ENCODE results near the gene TEX14.
"Not testable (repeated sequence)": the region's sequence is repeated elsewhere in the genome, so short reads cannot be mapped to it uniquely, and the experiment has no call there.

TEX14 gene

DNA sequence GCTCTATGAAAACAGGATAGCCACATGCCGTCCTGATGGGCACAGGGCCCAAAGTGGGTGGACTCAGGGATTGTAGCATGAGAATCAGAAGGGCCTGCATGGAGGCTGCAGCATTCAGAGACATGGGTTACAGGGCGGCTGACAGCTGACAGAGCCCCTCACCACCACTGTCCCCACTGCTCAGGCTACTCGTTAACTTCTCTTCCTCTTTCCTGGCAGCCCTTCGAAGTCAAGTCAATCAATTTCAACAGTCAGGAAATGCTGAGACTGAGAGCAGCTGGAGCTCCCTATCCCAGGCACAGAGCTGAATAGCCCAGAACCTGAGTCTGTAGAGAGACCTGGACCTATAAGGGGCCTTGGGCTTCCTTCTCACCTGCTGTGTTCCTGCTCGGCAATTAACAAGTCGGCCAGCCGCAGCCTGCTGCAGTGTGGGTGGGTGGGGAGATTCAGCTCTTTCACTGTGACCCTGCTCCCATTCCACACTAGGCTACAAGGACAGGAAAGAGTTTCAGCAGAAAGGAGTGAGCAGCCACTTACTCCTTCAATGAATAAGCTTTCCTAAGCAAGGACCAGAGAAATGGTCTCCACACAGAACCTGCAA lies 76.9 kb downstream of the TEX14 start:
- H3K27me3 Mint-ChIP-seq: no peaks in the 10 kb centered on the region
- no peaks in the 10 kb centered on the region for H3K36me3 Mint-ChIP-seq
- peaks cover 4% of the 10 kb centered on the region for H3K4me1 Mint-ChIP-seq (ENCODE audit: low read depth)
- no peak overlapping the region for H3K27ac Mint-ChIP-seq
- no peaks in the 10 kb centered on the region for H3K9me3 Mint-ChIP-seq (ENCODE audit: low read depth)
- H3K4me3 Mint-ChIP-seq: no peak overlapping the region

DNA sequence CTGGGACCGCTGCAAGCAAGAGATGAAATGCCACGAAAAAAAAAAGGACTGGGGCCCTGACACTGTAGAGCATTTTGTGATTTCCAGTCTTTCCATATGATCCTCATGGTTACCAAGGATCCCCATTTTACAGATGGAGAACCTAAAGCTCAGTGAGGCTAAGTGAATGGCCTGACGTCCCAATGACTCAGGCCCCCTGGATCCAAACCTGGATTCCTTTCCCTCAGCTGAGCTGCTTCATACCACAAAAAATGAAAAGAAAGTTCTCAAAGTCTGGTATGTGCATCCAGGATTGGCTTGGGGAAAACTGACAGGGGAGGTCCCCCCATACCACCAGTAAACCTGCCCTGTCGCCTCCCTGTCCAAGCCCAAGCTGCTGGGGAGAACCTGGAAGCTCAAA lies 80.5 kb downstream of the TEX14 start:
- H3K27me3 Mint-ChIP-seq: no peaks in the 10 kb centered on the region
- H3K27ac Mint-ChIP-seq: no peak overlapping the region
- peaks cover 4% of the 10 kb centered on the region for H3K4me1 Mint-ChIP-seq (ENCODE audit: low read depth)
- no peak overlapping the region for H3K4me3 Mint-ChIP-seq
- H3K9me3 Mint-ChIP-seq (ENCODE audit: low read depth): no peaks in the 10 kb centered on the region
- no peaks in the 10 kb centered on the region for H3K36me3 Mint-ChIP-seq

DNA sequence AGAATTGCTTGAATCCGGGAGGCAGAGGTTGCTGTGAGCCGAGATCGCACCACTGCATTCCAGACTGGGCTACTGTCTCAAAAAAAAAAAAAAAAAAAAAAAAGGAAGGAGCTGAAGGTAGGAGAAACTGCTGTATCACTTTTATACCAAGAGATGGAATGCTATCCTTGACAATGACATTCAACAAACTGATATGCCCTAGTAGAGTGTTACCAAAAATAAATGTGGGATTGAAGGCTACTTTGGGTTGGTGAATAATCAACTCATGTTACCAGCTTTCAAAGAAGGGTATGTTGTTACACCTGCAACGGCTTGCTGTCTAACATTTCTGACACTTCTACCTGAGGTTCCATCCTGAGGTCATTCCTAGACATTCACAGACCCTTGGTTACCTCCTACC lies 84.9 kb downstream of the TEX14 start:
- H3K36me3 Mint-ChIP-seq: no peaks in the 10 kb centered on the region
- no peaks in the 10 kb centered on the region for H3K27me3 Mint-ChIP-seq
- H3K27ac Mint-ChIP-seq: no peak overlapping the region
- no peaks in the 10 kb centered on the region for H3K4me1 Mint-ChIP-seq (ENCODE audit: low read depth)
- H3K4me3 Mint-ChIP-seq: no peak overlapping the region
- H3K9me3 Mint-ChIP-seq (ENCODE audit: low read depth): no peaks in the 10 kb centered on the region

DNA sequence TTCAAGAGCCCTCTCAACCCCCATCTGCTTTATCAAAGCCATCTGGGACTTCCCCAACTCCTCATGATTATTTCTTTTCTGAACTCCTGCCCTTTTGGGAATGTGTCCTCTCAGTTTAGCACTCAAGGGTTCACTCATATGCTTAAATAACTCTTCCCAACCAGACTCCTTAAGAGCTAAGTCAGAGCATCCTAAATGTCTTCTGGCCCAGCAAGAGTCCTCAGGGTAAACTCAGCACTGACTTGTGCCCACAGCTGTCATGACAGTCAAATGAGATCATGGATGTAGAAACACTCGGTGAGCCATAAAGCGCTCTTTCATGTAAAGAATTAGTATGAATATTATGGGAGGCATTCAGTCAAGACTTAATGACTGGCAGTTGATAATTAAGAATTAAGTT lies 85.9 kb downstream of the TEX14 start:
- Mint-ChIP-seq H3K27ac (no peak overlapping the region), H3K27me3 (no peaks in the 10 kb centered on the region), H3K4me1 (ENCODE audit: low read depth) (no peaks in the 10 kb centered on the region), H3K9me3 (ENCODE audit: low read depth) (no peaks in the 10 kb centered on the region), H3K4me3 (no peak overlapping the region), H3K36me3 (no peaks in the 10 kb centered on the region)

DNA sequence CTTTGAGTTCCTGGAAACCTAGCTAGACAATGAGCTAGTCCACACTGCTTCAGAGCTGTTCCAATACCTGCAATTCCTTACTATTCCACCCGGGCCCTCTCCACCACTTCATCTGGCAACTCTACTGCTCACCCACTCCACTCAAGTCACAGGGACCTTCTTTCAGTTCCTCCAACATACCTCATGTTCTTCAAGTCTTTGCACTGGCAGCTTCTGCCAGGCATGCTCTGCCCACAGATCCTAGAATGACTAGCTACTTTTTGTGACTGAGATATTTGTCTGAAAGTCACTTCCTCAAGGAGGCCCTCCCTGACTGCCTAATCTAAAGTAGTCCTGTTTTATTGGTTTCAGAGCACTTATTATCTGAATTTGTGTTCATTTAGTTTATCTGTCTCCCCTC lies 86.4 kb downstream of the TEX14 start:
- H3K4me1 Mint-ChIP-seq (ENCODE audit: low read depth): no peaks in the 10 kb centered on the region
- H3K27me3 Mint-ChIP-seq: no peaks in the 10 kb centered on the region
- H3K4me3 Mint-ChIP-seq: no peak overlapping the region
- H3K27ac Mint-ChIP-seq: no peak overlapping the region
- H3K36me3 Mint-ChIP-seq: no peaks in the 10 kb centered on the region
- no peaks in the 10 kb centered on the region for H3K9me3 Mint-ChIP-seq (ENCODE audit: low read depth)

DNA sequence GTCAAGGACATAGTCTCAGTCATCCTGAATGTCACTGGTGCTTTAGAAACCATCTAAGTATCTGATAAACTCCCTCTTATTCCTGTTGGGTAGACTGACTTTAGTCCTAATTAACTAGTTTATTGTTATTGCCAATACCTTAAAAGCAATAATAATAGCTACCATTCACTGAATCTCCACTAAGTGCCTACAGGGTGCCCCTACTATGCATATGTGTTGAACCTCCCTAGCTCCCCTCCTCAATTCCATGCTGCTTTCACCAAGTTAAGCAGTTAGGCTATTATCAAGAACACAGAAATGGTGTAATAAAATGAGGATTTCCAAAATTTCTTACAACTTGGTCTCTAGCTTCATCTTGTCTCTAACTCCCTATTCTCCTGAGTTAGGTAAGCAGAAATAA lies 89.9 kb downstream of the TEX14 start:
- no peaks in the 10 kb centered on the region for H3K36me3 Mint-ChIP-seq
- H3K27ac Mint-ChIP-seq: no peak overlapping the region
- no peaks in the 10 kb centered on the region for H3K9me3 Mint-ChIP-seq (ENCODE audit: low read depth)
- no peaks in the 10 kb centered on the region for H3K4me1 Mint-ChIP-seq (ENCODE audit: low read depth)
- H3K4me3 Mint-ChIP-seq: no peak overlapping the region
- H3K27me3 Mint-ChIP-seq: no peaks in the 10 kb centered on the region

DNA sequence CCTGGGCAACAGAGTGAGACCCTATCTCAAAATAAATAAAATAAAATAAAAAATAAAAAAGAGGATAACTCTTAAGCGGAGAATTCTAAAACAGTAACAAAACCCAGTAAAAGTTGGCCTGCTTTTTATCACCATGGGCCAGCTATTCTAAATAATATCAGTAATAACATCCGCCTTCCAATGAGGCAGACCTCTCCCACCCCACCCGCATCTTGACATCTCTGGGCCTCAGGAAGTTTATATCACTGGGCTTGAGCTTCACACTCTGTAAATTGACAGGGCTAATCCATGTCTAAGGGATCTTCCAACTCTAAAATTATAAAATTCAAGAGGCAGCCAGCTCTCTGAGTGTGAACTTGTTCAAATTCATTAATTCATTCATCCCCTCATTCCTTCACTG lies 94.5 kb downstream of the TEX14 start:
- no peaks in the 10 kb centered on the region for H3K9me3 Mint-ChIP-seq (ENCODE audit: low read depth)
- H3K36me3 Mint-ChIP-seq: no peaks in the 10 kb centered on the region
- no peaks in the 10 kb centered on the region for H3K4me1 Mint-ChIP-seq (ENCODE audit: low read depth)
- H3K4me3 Mint-ChIP-seq: no peak overlapping the region
- H3K27ac Mint-ChIP-seq: no peak overlapping the region
- H3K27me3 Mint-ChIP-seq: no peaks in the 10 kb centered on the region

DNA sequence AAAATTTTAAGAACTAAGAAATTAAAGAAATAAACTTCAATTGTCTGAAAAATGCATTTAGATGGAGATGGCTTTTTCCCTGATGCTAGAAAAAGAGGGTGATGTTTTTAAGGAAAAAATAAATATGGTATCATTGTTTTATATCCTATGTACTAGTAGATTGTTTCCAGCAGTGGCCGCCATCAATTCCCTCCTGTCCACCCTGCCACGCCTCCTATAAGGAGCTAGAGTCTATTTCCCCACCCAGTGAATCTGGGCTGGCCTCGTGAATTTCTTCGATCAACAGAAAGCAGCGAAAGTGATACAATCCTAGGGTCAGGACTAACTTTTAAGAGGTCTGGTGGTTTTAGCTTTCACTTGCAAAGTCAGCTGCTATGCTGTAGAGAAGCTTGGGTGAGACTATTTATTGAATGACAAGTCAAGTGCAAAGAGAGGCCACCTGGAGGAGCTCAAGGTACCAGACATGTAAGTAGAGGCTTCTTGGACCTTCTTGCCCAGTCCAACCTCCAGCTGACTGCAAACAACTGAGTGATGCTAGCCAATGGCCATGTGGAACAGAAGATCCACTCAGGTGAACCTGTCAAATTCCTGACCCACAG lies 96.6 kb downstream of the TEX14 start:
- Mint-ChIP-seq H3K9me3 (ENCODE audit: low read depth) (no peaks in the 10 kb centered on the region), H3K36me3 (no peaks in the 10 kb centered on the region), H3K4me1 (ENCODE audit: low read depth) (no peaks in the 10 kb centered on the region), H3K4me3 (no peak overlapping the region), H3K27me3 (no peaks in the 10 kb centered on the region), H3K27ac (no peak overlapping the region)

DNA sequence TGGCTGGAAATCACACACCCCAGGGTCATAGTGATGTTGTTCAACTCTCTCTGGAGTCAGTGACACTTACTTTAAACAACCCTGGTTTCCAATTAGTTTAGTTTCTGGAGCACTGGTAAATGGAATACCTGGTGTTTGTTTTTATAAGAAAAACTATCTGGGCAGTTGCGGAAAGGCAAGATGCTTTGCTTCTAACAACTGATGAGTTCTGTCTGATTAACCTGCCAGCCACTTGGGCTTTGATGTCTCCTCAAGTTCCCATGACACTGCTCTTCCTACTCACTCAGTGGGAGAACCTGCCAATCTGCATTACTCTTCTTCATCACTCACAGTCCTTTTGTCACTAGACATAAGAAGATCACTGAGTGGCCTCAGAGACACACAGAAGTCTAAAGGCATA lies 98.7 kb downstream of the TEX14 start:
- no peaks in the 10 kb centered on the region for H3K27me3 Mint-ChIP-seq
- H3K9me3 Mint-ChIP-seq (ENCODE audit: low read depth): no peaks in the 10 kb centered on the region
- no peaks in the 10 kb centered on the region for H3K36me3 Mint-ChIP-seq
- H3K27ac Mint-ChIP-seq: no peak overlapping the region
- H3K4me1 Mint-ChIP-seq (ENCODE audit: low read depth): no peaks in the 10 kb centered on the region
- H3K4me3 Mint-ChIP-seq: no peak overlapping the region

DNA sequence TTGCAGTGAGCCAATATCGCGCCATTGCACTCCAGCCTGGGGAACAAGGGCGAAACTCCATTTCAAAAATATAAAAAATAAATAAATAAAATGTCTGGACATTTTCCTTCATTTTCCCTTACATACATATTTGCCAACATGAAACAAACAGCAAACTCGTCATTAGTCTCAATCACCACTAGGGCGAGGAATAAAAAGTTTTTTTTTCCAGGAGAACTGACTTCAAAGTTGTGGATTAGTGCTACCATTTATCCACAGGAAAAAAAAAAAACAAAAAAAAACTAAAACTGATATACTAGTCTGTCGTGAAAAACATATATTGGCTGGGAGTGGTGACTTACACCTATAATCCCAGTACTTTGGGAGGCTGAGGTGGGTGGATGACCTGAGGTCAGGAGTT lies 100.4 kb downstream of the TEX14 start:
- H3K27ac Mint-ChIP-seq: no peak overlapping the region
- no peaks in the 10 kb centered on the region for H3K27me3 Mint-ChIP-seq
- H3K36me3 Mint-ChIP-seq: no peaks in the 10 kb centered on the region
- peaks cover 2% of the 10 kb centered on the region for H3K4me1 Mint-ChIP-seq (ENCODE audit: low read depth)
- no peaks in the 10 kb centered on the region for H3K9me3 Mint-ChIP-seq (ENCODE audit: low read depth)
- no peak overlapping the region for H3K4me3 Mint-ChIP-seq

DNA sequence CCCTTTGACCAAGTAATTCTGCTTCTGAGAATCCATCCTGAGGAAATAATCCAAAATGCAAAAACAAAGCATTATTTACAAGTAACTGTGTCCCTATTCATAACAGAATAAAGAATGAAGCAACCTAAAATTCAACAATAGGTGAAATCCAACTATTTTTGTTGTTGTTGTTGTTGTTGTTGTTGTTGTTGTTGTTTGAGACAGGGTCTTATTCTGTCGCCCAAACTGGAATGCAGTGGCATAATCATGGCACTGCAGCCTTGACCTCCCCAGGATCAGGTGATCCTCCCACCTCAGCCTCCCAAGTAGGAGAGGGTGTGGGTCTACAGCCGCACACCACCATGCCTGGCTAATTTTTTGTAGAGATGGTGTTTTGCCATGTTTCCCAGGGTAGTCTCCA lies 101.5 kb downstream of the TEX14 start:
- Mint-ChIP-seq H3K27ac (no peak overlapping the region), H3K4me3 (no peak overlapping the region), H3K27me3 (no peaks in the 10 kb centered on the region), H3K4me1 (ENCODE audit: low read depth) (peaks cover 2% of the 10 kb centered on the region), H3K36me3 (no peaks in the 10 kb centered on the region), H3K9me3 (ENCODE audit: low read depth) (no peaks in the 10 kb centered on the region)

DNA sequence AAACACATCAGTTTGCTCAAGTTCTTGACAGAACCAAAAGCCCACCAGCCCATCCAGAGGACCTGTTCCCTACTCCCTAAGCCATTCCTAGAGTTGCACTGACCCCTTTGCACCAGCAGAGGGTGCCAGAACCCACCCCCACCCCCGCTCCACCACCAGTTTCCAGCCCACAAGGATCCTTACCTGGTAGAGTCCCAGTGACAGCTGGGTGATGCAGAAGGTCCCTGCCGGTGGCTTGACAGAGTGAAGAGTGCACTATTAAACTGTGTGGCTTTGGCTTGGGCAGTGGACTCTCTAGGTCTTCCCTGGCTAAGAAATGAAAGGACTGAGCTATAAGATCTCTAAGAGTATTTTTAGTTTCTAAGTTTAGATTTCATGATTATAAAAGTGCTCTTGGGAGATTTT lies 104.1 kb downstream of the TEX14 start:
- Mint-ChIP-seq H3K9me3 (ENCODE audit: low read depth) (no peaks in the 10 kb centered on the region), H3K27ac (no peak overlapping the region), H3K36me3 (no peaks in the 10 kb centered on the region), H3K4me3 (no peak overlapping the region), H3K27me3 (no peaks in the 10 kb centered on the region), H3K4me1 (ENCODE audit: low read depth) (peaks cover 2% of the 10 kb centered on the region)

DNA sequence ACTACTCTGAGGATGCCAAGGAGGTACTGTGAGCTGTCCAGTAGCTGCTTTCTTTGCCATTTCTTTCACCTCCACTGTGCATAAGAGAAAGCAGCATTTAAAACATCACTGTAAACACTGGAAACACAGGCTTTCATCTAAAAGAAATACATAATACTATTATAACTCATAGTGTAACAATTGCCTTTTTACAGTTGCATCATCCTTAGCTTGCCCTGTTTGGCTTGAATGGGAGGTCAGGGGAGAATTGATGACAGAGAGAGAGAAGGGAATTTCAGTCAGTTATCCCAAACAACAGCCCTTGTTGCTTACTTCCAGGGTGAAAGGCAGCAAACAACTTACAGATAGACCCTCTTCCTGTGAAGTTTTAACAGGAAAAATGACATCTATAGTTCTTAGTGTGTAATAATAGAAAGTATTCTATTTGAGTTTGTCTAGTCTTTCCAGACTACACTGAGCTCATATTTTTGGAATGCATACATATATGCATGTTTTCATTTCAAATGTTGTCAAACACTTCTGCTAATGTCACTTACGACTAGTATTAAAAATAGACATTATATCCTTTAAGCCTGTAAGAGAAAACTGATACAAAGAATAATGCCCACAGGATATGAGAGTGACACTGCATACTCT lies 105.7 kb downstream of the TEX14 start:
- Mint-ChIP-seq H3K27ac (no peak overlapping the region), H3K36me3 (no peaks in the 10 kb centered on the region), H3K9me3 (ENCODE audit: low read depth) (no peaks in the 10 kb centered on the region), H3K4me3 (no peak overlapping the region), H3K27me3 (no peaks in the 10 kb centered on the region), H3K4me1 (ENCODE audit: low read depth) (peaks cover 2% of the 10 kb centered on the region)

DNA sequence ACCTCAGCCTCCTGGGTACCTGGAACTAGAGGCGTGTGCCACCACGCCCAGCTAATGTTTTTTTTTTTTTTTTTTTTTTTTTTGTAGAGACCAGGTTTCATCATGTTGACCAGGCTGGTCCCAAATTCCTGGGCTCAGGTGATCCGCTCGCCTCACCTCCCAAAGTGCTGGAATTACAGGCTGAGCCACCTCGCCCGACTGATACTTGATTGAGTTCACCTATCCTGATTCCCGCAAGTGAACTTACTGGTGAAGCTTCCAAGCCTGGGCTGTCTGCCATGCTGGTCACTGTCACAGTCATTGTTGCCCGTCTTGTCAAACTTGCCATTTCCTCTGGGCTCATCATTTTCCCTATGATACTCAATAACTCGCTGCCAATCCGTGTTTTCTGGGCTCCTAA lies 106.3 kb downstream of the TEX14 start:
- H3K9me3 Mint-ChIP-seq (ENCODE audit: low read depth): no peaks in the 10 kb centered on the region
- no peaks in the 10 kb centered on the region for H3K27me3 Mint-ChIP-seq
- H3K36me3 Mint-ChIP-seq: no peaks in the 10 kb centered on the region
- peaks cover 2% of the 10 kb centered on the region for H3K4me1 Mint-ChIP-seq (ENCODE audit: low read depth)
- H3K4me3 Mint-ChIP-seq: no peak overlapping the region
- no peak overlapping the region for H3K27ac Mint-ChIP-seq

DNA sequence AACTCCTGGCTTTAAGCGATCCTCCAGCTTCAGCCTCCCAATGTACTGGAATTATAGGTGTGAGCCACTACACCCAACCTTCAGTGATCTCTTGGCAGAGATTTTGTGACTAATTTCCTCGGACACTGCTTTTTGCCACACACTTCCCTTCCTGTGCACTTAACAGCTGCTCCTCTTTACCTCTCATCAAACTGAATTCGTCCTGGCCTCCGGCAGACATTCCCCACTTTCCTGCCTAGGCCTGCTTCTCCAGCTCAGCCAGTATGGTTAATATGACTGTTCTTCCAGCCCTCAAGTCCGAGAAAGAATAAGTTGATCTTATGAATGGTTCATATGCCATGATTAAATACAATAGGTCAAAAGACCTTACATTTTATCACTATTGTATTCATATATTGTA lies 108.4 kb downstream of the TEX14 start:
- Mint-ChIP-seq H3K27ac (no peak overlapping the region), H3K27me3 (no peaks in the 10 kb centered on the region), H3K9me3 (ENCODE audit: low read depth) (no peaks in the 10 kb centered on the region), H3K4me3 (no peak overlapping the region), H3K4me1 (ENCODE audit: low read depth) (peaks cover 2% of the 10 kb centered on the region), H3K36me3 (no peaks in the 10 kb centered on the region)

DNA sequence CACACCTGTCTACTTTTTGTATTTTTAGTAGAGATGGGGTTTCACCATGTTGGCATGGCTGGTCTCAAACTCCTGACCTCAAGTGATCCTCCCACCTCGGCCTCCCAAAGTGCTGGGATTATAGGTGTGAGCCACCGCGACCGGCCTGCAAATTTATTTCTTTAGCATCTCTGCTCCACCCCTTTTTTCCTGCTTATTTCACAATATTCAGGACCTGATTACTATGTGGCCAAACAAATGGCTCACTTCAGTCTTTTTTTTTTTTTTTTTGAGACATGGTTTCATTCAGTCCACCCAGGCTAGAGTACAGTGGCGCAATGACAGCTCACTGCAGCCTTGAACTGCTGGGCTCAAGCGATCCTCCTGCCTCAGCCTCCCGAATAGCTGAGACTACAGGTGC lies 109.1 kb downstream of the TEX14 start:
- H3K9me3 Mint-ChIP-seq (ENCODE audit: low read depth); H3K27me3 Mint-ChIP-seq; H3K4me1 Mint-ChIP-seq (ENCODE audit: low read depth); H3K36me3 Mint-ChIP-seq; H3K27ac Mint-ChIP-seq; H3K4me3 Mint-ChIP-seq: not testable (repeated sequence)

Data from activated naive CD8-positive, alpha-beta T cell (primary cell).